ENCODE measurements around the gene CCDC192.
"Not testable (repeated sequence)": the region's sequence is repeated elsewhere in the genome, so short reads cannot be mapped to it uniquely, and the experiment has no call there.

The CCDC192 gene

GRCh38 chr5:127702926-127703561 lies at the start of gene CCDC192:
Gene CCDC192 (plus strand): TSS chr5:127703391. CDS start chr5:127703446, 55 bp downstream.
- no peak for DNase-seq

- no peak for DNase-seq
Observed at GRCh38 chr5:127656825-127657224, 46.4 kb upstream of the CCDC192 start.

- no peak for DNase-seq
Observed at GRCh38 chr5:127660047-127660733, 43.0 kb upstream of the CCDC192 start.

- no peak for DNase-seq
Observed at GRCh38 chr5:127664093-127664492, 39.1 kb upstream of the CCDC192 start.

GRCh38 chr5:127665641-127666040 lies 37.5 kb upstream of the CCDC192 start:
- no peak for DNase-seq

- DNase-seq = no peak
Observed at GRCh38 chr5:127666043-127666716, 37.0 kb upstream of the CCDC192 start.

GRCh38 chr5:127667926-127668325 lies 35.3 kb upstream of the CCDC192 start:
- DNase-seq = no peak

DNA sequence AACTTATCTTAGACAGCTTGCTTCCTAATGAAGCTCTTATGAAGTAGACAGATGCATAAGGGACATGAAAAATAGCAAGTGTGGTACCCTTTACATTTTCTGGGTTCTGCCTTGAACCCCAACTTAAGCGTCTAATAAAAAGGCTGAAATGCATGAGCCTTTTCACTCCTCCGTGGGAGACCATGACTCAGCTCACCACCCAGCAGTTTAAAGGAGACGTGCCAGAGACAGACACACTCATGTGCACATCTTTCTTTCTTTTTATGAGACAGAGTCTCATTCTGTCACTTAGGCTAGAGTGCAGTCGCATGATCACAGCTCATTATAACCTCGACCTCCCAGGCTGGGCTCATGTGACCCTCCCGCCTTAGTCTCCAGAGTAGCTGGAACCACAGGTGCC lies 32.0 kb upstream of the CCDC192 start:
- no peak for DNase-seq

- DNase-seq = no peak
Observed at GRCh38 chr5:127673117-127673800, 29.9 kb upstream of the CCDC192 start.

DNA sequence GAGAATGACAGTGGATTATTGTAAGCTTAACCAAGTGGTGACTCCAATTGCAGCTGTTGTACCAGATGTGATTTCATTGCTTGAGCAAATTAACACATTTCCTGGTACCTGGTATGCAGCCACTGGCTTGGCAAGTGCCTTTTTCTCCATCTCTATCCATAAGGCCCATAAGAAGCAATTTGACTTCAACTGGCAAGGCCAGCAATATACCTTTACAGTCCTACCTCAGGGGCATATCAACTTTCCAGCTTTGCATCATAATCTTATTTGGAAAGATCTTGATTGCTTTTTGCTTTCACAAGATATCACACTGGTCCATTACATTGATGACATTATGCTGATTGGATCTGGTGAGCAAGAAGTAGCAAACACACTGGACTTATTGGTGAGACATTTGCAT lies 26.2 kb upstream of the CCDC192 start:
- not testable (repeated sequence) for DNase-seq

- DNase-seq = not testable (repeated sequence)
Observed at GRCh38 chr5:127679691-127680330, 23.4 kb upstream of the CCDC192 start.

- no peak for DNase-seq
Observed at GRCh38 chr5:127680595-127680994, 22.6 kb upstream of the CCDC192 start.

GRCh38 chr5:127683008-127683407 lies 20.2 kb upstream of the CCDC192 start:
- DNase-seq = no peak

DNA sequence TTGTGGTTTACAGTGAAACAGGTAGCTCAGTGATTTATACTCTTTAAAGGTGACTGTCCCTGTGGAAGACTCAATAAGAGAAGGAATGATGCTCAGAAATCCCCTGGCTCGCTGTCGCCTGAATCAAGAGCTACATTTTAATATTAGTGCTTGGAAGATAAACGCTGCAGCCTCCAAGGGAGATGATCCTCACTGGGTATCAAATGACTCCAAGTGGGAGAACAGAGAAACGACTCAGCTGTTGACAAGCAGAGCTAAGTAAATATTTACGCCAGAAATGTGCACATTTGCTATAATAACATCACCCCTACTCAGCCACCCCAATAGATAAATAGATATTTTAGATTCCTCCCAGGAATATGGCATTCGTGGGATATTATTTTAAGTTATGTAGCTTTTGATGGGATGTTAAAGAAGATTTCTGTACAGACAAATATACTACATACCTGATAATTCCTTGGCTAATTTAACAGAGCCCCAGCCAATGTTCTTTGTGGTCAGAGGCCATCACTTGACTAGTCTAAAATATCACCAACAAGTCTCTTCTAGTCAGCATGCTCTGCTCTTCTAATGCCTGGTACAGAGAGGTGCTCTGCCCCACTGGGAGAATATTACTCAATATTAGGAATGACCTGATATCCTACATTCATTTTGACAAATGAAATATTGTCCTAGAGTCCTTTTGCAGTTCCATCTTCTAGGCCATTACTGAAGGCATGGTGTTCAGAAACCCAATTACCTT lies 18.3 kb upstream of the CCDC192 start:
- no peak for DNase-seq

DNA sequence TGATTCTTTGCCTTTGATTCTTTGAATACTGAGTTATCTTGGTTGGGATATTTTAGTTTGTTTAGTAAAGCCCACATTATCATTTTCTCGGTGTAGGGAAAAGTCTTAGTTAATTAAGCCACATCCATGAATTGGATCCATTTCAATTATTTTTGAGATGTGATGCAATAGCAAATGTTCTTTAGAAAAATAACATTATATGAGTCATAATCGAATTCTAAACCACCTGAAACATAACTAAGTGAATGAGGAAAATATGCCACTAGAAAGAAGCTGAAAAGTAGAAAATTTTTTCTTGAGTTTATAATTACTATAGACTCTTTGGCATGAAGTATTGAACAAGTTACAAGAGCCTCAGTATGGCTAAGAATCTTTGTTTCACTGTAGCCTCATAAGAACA lies 17.5 kb upstream of the CCDC192 start:
- DNase-seq = no peak

GRCh38 chr5:127686424-127686823 lies 16.8 kb upstream of the CCDC192 start:
- no peak for DNase-seq

- no peak for DNase-seq
Observed at GRCh38 chr5:127694518-127695171, 8.5 kb upstream of the CCDC192 start.

DNA sequence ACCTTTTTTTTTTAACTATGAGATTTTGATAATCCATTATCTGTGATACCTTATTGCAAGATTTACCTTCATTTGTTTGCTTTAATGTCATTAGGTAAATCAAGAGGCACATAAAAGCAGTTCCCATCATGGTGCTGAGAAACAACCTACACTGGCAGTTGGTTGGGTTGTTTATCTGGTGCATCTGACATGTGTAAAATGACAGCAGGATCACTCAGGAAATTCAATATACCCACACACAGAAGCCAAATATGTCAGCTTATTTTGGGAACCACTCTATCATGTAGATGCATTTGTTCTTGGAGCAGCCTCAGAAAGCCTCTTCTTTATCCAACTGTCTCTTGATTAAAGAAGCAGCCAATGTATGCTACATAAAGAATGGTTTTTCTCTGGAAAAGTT lies 7.8 kb upstream of the CCDC192 start:
- no peak for DNase-seq

DNA sequence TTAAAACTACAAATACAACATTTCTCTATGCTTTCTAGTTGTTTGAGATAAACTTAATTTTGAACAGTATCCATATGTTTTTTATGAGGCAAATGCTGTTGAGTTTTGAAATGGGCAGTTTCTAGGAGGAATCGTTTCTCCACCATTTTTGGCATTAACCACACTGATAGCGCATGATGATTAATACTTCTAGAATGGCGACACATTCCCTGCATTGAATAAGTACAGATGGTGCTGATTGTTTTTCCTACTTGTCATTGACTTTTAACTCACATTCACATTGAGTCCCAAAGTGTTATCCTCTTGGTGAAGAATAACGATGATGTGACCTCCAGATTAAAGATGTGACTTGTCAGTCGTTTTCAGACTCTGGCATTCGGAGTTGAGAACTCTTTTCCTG lies 6.5 kb upstream of the CCDC192 start:
- no peak for DNase-seq

DNA sequence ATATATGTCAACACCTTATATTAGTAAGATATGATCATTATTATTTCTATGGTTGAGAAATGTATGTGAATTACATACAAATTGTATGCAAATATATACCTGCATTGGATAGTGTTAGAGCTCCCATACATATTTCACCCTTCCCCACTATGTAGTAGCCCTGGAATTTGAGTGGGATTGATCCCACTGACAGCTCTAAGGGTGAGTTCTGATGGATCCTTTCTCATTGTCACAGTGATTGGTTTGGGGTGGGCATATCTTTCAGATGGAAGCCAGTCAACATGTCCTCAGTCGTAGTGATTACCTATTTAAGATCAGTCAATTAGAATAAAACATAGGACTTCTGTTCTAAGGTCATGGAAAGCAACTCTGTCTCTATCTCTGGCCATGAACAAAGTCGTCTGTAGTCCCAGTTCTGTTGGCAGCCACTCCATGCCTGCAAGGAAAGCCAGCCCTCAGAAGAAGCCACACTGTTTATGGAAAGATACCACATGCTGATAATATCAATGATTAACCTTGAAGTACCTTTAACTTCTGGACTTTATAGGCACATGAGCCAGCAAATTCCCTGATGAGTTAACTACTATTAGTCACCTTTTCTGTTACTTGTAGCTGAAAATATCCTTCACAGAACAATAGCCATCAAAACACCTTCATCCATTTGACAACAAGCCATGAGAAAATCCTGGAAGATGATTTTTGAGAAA lies 5.1 kb upstream of the CCDC192 start:
- no peak for DNase-seq

- DNase-seq = no peak
Observed at GRCh38 chr5:127699416-127699815, 3.8 kb upstream of the CCDC192 start.
